Activated T-cell treated with anti-CD3 and anti-CD28 coated beads, Interleukin-2, amount 50 U/mL, for 4 hours (primary cell): ENCODE data around the gene SNED1. TPM values are rescaled to one million over a fixed set of nuclear protein-coding genes. Genes with fewer than 3 reads are reported as not detected.

Experiments used
- ATAC-seq, 2 donors: fragments of 200-7000 bp; cut with Tn5 transposase; one replicate each; pipeline ENCODE4 v1.10.0; 2021
- DNase-seq: peaks from one replicate; pipeline ENCODE4 v3.0.0-alpha.2; 2020
- H3K27me3 Mint-ChIP-seq: one replicate; pipeline ENCODE4 v1.8.0; 2021; ENCODE audit warnings: low read depth, mixed read lengths
- H3K36me3 Mint-ChIP-seq: one replicate; pipeline ENCODE4 v1.8.0; 2022; ENCODE audit warnings: mixed read lengths; ENCODE audit not compliant: insufficient read depth
- H3K4me1 Mint-ChIP-seq: one replicate; pipeline ENCODE4 v1.8.0; 2021; ENCODE audit warnings: low read depth, mixed read lengths
- H3K4me3 Mint-ChIP-seq: one replicate; pipeline ENCODE4 v1.8.0; 2021; ENCODE audit warnings: mild to moderate bottlenecking, moderate library complexity, mixed read lengths
- H3K9me3 Mint-ChIP-seq: one replicate; pipeline ENCODE4 v1.8.0; 2021; ENCODE audit warnings: mixed read lengths
- total RNA-seq, 3 donors: library from RNA; stranded (reverse); gene quantifications; one replicate each; pipeline ENCODE4 v1.2.1, GENCODE V29; 2021

SNED1 gene
- total RNA-seq, 3 donors from 2014 or later = 0.53 to 2.1 (median 1.3) TPM

DNA sequence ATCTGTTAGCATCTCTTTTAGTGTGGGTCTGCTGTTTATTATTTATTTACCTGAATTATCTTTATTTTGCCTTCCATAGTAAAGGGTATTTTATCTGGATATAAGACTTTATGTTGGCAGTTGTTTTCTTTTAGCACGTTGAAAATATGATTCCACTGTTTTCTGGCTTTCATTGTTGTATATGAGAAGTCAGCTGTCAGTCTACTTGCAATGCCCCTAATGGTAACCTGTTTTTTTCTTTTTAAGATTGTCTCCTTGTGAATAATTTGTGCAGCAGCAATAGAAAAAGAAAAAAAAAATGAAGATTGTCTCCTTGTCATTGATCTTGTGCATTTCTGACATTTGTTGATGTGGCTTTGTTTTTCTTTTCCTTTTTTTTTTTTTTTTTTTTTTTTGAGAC lies 27.2 kb downstream of the SNED1 start:
- Mint-ChIP-seq H3K4me1 (no peaks in the 10 kb centered on the region), H3K9me3 (peaks cover 28% of the 10 kb centered on the region), H3K36me3 (peaks cover 3% of the 10 kb centered on the region), H3K4me3 (no peak overlapping the region), H3K27me3 (no peaks in the 10 kb centered on the region)
- DNase-seq (no peak), ATAC-seq (no peak)

DNA sequence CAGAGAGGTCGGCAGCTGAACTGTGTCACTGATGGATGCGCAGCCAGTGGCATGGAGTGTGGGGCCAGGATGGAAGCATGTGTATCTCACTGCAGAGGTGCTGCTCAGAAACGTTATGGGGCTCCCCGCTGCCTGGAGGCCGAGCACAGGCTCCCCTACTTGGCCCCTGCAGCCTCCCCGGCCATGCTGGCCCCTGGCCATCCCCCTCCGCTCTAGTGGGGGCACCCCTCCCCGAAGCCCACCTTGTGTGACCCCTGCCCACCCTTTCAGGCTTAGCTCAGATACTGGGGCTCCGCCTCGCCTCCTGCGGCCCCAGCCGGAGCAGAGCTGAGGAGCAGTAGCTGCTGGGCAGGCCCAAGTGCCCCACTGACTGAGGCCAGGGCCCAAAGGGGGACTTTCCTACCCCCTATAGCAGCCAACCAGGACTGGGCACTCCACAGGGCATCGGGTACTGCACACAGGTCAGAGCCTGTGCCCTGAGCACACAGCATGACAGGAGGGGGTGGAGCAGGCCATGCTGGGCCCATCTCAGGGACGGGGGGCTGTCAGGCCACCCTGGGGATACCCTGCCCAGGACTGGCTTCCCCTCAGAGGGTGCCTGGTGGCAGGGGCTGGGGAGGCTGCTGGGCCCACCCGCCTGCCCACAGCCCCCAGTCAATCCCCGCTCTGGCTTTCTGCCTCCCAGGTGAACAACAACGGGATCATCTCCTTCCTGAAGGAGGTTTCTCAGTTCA lies 31.3 kb downstream of the SNED1 start:
- DNase-seq = no peak
- Mint-ChIP-seq H3K36me3 (peaks cover 3% of the 10 kb centered on the region), H3K4me3 (no peak overlapping the region), H3K9me3 (peaks cover 18% of the 10 kb centered on the region), H3K27me3 (no peaks in the 10 kb centered on the region), H3K4me1 (no peaks in the 10 kb centered on the region)
- no peak for ATAC-seq

DNA sequence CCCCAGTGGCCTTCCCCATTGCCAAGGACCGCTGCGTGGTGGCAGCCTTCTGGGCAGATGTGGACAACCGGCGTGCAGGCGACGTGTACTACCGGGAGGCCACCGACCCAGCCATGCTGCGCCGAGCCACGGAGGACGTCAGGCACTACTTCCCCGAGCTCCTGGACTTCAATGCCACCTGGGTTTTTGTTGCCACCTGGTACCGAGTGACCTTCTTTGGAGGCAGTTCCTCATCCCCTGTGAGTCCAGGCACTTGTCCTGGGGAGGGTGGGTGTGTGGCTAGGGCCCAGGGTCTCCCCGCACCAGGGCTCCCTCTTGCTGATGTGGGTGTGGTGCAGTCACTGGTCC lies 31.9 kb downstream of the SNED1 start:
- H3K4me1 Mint-ChIP-seq = no peaks in the 10 kb centered on the region
- peaks cover 3% of the 10 kb centered on the region for H3K36me3 Mint-ChIP-seq
- ATAC-seq (no peak), DNase-seq (no peak)
- H3K9me3 Mint-ChIP-seq = peaks cover 13% of the 10 kb centered on the region
- H3K4me3 Mint-ChIP-seq = no peak overlapping the region
- H3K27me3 Mint-ChIP-seq = no peaks in the 10 kb centered on the region

DNA sequence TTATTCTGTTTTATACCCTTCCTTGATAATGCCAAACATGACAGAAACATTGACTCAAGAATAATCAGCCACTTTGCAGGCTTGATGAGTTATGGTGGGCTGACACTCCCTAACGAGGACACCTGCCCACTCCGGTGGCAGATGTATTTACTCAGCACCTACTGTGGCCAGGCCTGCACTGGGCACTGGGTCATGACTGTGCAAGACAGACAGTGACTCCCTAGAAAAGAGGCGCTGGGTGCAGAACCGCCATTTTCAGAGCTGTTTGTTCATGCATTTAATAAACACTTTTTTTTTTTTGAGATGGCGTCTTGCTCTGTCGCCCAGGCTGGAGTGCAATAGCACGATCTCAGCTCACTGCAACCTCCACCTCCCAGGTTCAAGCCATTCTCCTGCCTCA lies 32.5 kb downstream of the SNED1 start:
- no peaks in the 10 kb centered on the region for H3K27me3 Mint-ChIP-seq
- DNase-seq (no peak), ATAC-seq (no peak)
- H3K36me3 Mint-ChIP-seq = peaks cover 3% of the 10 kb centered on the region
- H3K4me1 Mint-ChIP-seq = no peaks in the 10 kb centered on the region
- peaks cover 8% of the 10 kb centered on the region for H3K9me3 Mint-ChIP-seq
- no peak overlapping the region for H3K4me3 Mint-ChIP-seq

DNA sequence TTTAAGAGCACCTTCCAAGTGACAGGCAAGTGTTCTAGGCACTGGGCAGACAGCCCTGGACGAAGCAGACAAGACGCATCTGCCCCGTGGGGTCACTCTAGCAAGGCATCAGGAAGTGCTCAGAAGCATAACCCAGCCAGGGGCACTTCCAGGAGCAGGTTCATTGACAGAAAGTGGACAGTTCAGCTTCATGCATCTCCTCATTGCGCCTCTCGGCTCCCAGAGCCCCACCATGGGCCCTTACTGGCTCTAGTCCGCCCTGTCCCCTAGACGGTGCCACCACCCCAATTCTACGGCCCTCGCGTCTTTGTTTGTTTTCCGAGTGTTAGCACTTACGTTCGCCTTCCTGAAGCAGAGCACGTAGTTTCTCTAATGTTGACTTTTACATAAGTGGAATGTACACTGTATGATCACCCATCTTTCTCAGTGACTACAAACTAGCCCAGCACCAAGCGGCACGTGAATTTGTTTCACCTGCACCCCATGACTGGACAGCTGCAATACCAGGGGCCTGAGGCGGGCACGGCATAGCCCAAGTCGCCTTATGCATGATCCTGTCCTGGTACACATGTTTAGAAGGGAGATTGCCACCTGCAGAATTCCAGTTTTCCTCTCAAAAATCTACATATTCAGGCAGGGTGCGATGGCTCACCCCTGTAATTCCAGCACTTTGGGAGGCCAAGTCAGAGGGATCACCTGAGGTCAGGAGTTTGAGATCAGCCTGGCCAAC lies 33.2 kb downstream of the SNED1 start:
- Mint-ChIP-seq H3K27me3 (no peaks in the 10 kb centered on the region), H3K4me3 (no peak overlapping the region), H3K36me3 (peaks cover 2% of the 10 kb centered on the region), H3K9me3 (peaks cover 4% of the 10 kb centered on the region), H3K4me1 (no peaks in the 10 kb centered on the region)
- DNase-seq = no peak
- no peak for ATAC-seq

DNA sequence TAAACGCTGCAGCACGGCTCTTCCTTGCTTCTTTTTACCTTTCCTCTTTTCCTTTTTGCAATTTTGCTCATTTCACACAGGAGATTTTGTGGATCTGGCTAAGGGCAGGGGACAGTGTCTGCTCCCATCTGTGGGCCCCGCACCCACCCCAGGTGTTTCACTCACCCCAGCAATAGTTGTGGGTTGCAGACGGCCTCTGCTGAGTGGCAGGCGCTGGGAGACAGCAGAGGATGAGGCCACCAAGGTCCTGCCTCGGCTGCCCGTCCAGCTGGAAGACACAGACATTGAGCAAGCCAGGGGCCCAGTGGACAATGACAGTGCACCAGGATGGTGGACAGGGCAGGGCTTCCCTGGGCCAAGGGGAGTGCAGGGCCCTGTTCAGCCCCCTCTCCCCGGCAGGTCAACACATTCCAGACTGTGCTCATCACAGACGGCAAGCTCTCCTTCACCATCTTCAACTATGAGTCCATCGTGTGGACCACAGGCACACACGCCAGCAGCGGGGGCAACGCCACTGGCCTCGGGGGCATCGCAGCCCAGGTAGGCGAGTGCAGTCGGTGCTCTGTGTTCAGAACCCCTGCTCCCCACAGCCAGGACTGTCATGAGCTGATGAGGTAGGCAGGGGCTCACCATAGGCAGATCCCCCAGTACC lies 35.0 kb downstream of the SNED1 start:
- Mint-ChIP-seq H3K9me3 (no peaks in the 10 kb centered on the region), H3K4me3 (no peak overlapping the region)
- no peak for ATAC-seq

DNA sequence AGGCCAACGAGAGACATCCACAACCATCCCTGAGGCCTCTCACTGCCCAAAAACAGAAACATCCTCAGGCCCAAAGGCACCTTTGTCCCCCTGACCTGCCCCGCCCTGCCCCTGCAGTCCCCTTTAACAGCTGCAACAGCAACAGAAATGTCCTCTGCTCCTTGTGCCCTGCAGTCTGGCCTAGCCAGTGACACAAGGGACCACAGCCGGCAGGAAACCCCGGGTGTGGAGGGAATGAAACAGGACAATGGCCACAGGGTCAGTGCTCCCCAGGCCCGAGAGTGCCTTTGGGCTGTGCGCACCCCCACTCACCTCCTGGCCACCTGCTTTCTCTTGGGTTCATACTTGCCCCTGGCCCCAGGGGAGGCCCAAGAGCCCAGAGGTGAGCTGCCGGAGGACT lies 35.6 kb downstream of the SNED1 start:
- DNase-seq = no peak
- Mint-ChIP-seq H3K4me3 (no peak overlapping the region), H3K27me3 (no peaks in the 10 kb centered on the region), H3K36me3 (no peaks in the 10 kb centered on the region), H3K4me1 (peaks cover 15% of the 10 kb centered on the region), H3K9me3 (no peaks in the 10 kb centered on the region)
- no peak for ATAC-seq

More for the DNA sequence above, 35.0 kb downstream of the SNED1 start:
- no peaks in the 10 kb centered on the region for H3K36me3 Mint-ChIP-seq
- no peak for DNase-seq
- H3K27me3 Mint-ChIP-seq = no peaks in the 10 kb centered on the region
- H3K4me1 Mint-ChIP-seq = peaks cover 12% of the 10 kb centered on the region

DNA sequence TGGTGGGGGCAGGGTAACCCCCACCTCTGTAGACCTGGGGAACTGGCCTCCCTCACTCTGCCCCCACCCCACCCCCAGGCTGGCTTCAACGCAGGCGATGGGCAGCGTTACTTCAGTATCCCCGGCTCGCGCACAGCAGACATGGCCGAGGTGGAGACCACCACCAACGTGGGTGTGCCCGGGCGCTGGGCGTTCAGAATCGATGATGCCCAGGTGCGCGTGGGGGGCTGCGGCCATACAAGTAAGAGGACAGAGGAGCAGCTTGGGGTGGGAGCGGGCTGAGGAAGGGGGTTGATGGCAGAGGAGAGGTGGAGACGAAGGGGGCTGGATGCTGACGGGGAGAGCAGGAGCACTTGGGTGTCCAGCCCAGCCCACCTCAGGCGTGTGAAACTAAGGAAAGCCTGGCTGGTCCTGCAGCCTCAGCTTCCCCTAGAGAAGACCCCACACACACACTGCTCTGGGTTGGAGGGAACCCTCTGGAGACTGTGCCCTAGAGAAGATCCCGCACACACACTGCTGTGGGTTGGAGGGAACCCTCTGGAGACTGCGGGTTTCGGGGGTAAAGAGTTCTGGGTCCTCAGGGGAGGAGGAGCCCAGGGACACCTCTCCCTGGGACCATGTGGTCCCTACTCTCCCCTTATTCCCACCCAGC lies 36.2 kb downstream of the SNED1 start:
- H3K4me1 Mint-ChIP-seq = peaks cover 15% of the 10 kb centered on the region
- H3K36me3 Mint-ChIP-seq = no peaks in the 10 kb centered on the region
- no peaks in the 10 kb centered on the region for H3K9me3 Mint-ChIP-seq
- ATAC-seq (no peak), DNase-seq (no peak)
- no peaks in the 10 kb centered on the region for H3K27me3 Mint-ChIP-seq
- peak overlapping the region; percentile 26 for H3K4me3 Mint-ChIP-seq

DNA sequence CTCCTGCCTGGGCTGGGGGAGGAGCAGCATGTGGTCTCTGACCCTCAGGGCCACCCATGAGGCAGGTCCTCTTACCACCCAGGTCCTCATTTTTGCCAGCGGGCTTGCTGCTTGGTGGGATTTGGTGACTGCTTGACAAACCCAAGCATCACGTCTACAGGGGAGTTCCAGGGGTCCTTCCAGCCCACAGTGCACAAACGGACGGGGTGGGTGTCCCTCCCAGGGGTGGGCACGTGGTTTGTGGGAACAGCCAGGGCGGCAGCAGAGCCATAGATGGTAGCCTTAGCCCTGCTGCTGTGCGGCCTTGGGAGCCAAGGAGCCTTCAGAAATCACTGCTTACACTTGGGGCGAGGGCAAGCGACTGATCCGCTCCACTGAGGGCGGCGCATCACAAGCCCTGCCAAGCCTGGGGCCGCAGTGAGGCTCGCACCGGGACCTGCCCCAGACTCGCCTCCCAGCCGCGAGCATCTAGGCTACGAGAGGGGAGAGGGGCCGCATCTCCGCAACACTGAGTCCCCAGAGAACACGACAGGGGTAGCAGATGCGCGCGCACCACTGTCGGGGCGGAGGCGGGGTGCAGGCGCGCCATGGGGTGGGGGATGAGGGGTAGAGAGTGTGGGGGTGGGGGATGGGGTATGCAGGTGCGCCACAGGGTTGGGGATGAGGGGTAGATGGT lies 36.9 kb downstream of the SNED1 start:
- ATAC-seq = no peak
- DNase-seq = peak; percentile 64
- H3K4me1 Mint-ChIP-seq = peaks cover 16% of the 10 kb centered on the region
- H3K9me3 Mint-ChIP-seq = no peaks in the 10 kb centered on the region
- peak overlapping the region; percentile 26 for H3K4me3 Mint-ChIP-seq
- H3K36me3 Mint-ChIP-seq = no peaks in the 10 kb centered on the region
- H3K27me3 Mint-ChIP-seq = no peaks in the 10 kb centered on the region

DNA sequence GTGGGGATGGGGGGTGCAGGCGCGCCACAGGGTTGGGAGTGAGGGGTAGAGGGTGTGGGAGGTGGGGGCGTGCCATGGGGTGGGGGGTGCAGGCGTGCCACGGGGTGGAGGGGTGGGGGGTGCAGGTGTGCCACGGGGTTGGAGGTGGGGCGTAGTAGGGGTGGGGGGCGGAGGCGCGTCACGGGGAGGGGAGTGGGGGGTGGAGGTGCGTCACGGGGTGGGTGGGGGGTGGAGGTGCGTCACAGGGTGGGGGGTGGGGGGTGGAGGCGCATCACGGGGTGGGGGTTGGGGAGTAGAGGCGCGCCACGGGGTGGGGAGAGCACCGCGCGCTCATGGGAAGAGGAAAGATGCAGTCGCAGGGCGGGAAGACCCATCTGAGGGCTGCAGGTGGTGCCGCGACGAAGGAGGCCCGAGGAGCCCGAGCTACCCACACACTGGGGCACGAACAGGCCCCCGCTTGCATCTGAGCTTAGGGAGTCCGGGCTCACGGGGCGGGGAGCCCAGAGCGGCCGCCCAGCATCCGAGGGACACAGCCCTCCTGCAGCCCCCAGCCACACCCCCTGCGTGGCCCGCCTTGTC lies 37.5 kb downstream of the SNED1 start:
- ATAC-seq (peak; percentile 48 to 56), DNase-seq (peak; percentile 57)
- Mint-ChIP-seq H3K4me3 (peak overlapping the region; percentile 73), H3K27me3 (no peaks in the 10 kb centered on the region), H3K36me3 (no peaks in the 10 kb centered on the region), H3K4me1 (peaks cover 22% of the 10 kb centered on the region), H3K9me3 (no peaks in the 10 kb centered on the region)

DNA sequence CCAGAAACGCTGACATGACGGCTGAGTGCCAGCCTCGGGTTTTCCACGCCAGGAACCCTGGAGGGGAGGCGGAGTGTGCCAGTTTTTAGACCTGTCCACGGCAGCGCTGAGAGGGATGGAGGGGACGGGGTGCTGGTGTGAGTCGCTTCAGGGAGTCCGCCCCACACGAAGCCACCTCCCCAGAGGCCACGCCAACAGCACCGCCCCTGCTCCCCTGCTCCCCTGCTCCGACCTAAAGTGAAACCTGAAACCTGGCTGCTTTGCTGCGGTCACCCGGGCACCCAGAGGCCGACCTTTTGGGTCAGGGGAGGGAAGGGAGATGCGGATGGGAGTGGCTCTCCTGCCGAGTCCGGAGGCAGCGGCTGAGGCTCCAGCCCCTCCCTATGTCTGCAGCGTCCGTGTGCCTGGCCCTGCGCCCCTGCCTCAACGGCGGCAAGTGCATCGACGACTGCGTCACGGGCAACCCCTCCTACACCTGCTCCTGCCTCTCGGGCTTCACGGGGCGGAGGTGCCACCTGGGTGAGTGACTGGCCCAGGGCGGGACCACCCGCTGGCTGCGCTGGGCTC lies 38.1 kb downstream of the SNED1 start:
- ATAC-seq = peak; percentile 79 to 80
- no peaks in the 10 kb centered on the region for H3K27me3 Mint-ChIP-seq
- DNase-seq = peak; percentile 51
- no peaks in the 10 kb centered on the region for H3K36me3 Mint-ChIP-seq
- peaks cover 26% of the 10 kb centered on the region for H3K4me1 Mint-ChIP-seq
- H3K4me3 Mint-ChIP-seq = peak overlapping the region; percentile 73
- H3K9me3 Mint-ChIP-seq = no peaks in the 10 kb centered on the region

DNA sequence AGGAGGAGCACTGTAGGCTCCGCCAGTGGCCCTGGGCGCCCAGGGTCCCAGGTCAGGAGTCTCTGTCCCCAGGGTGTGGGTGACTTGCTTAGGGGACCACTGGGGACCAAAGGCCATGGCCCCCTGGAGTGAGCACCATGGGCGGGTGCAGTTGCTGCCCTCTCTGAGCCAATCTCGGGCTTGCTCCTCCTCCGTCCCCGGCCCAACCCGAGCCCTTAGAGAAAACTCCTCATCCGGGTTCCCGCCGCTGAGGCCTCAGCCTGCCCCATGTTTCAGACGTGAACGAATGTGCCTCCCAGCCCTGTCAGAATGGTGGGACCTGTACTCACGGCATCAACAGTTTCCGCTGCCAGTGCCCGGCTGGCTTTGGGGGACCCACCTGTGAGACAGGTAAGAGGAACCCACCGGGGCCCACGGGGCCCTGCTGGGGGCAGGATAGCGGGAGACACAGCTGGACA lies 38.6 kb downstream of the SNED1 start:
- ATAC-seq (peak; percentile 24 to 44), DNase-seq (no peak)
- H3K9me3 Mint-ChIP-seq = no peaks in the 10 kb centered on the region
- no peaks in the 10 kb centered on the region for H3K36me3 Mint-ChIP-seq
- H3K4me3 Mint-ChIP-seq = peak overlapping the region; percentile 73
- H3K4me1 Mint-ChIP-seq = peaks cover 30% of the 10 kb centered on the region
- H3K27me3 Mint-ChIP-seq = no peaks in the 10 kb centered on the region

DNA sequence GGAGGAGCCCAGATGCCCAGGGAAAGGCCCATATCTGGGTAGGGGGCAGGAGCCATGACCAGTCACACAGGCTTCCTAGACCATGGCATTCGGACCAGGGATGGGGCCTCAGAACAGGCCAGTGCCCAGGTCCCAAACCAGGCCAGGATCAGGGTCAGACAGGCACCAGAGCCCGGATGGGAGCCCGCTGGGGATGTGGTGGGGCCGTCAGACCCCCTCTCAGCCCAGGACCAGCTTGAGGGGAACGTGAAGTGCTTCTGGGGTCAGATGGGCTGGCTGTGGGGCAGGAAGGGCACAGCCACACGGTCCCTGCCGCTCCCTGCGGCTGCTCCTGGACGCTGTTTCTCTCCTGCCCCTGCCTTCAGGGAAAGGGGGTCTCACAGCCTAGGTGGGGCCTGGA lies 39.1 kb downstream of the SNED1 start:
- Mint-ChIP-seq H3K9me3 (no peaks in the 10 kb centered on the region), H3K36me3 (no peaks in the 10 kb centered on the region), H3K4me3 (peak overlapping the region; percentile 73), H3K4me1 (peaks cover 31% of the 10 kb centered on the region), H3K27me3 (no peaks in the 10 kb centered on the region)
- ATAC-seq (no peak), DNase-seq (no peak)
